SKM-1 (cell line): ENCODE measurements around the gene CHN1.

Source experiments
- DNase-seq: peaks from one replicate; lab custom pipeline; 2025; ENCODE audit not compliant: unreplicated experiment; lab: John Stamatoyannopoulos, UW

CHN1 gene

DNA sequence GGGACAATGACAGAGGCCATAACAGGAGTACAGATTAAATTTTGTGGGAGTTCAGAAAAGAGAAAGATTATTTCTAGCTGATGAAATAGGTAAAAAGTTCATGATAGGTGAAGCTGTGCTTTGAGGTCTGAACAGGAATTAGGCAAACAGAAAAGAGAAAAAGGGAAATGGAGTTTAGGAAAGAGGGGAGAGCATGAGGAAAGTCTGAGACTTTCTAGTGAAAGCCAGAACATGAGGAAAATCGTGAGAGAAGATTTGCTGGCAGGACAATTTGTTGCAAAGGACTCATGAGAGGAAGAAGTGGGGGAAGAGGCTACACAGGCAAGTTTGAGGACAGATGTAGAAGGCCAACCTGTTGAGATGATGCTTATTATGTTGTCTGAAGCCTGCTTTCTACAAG is 6.3 kb upstream of the CHN1 start:
- DNase-seq = no peak

DNA sequence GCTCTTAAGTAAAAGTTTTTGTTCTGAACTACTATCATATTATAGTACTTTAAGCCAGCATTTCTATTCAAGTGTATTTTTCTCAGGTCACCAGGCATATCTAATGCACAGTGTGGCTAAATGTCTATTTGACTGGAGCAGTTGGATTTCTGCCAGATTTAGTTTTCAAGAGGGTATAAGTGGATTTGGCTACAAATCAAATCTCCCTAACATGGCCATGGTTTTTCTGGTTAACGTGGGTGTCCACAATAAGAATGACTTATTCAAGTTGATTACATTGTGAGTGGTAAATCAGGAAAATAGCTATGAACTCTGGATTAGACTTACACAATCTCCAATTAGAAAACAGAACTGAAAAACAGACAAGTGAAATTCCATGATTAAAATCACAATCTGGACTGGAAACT is 5.7 kb upstream of the CHN1 start:
- no peak for DNase-seq

DNA sequence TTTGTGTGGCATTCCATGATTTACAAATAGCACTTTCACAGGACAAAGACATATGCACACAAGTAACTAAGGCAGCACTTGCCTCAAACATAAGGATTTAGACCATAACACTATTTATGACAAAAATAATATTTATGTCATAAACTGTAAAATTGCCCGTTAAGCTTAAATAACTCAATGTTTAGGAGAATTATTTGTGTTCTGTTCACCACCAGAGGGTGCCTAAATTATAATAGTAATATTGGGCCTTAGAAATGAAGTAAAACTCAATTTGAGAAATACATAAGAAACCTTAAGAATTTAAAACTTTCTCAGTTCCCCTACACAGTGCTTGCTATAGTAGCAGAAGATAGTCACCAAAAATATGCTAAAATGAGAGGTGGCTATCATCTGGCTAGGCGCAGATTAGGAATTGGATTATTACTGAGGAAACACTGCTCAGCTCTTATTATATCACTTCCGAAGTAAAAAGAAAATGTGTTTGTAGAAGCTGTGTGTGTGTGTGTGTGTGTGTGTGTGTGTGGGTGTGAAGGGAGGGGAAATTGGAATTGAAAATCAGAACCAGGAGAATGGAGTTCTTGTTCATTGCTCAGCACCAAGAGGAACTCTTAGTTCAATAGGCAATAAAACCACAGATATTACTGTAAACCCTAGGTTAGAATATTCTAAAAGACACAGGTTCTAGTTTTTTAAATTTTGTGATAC is 4.9 kb upstream of the CHN1 start:
- no peak for DNase-seq

- DNase-seq = no peak
These were observed 3.8 kb upstream of the CHN1 start for GRCh38 chr2:175008801-175009495.

DNA sequence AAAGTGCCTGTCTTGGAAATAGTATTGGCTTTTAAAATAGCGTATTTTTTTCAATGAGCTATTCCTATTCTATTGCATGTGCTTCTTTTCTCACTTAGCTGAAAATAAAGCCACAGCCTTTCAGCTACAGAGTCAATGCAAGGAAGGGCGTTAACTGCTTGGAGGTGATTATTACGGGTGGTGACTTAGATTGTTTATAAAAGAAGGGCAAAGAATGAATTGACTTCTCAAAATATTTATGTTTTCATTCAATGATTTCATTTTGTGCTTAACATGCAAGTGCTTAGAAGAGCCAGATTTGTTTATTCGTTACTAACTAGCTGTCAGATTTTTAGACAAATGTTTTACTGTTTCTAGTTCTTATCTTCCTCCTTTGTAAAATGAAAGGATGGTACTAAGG is 2.8 kb upstream of the CHN1 start:
- no peak for DNase-seq

DNA sequence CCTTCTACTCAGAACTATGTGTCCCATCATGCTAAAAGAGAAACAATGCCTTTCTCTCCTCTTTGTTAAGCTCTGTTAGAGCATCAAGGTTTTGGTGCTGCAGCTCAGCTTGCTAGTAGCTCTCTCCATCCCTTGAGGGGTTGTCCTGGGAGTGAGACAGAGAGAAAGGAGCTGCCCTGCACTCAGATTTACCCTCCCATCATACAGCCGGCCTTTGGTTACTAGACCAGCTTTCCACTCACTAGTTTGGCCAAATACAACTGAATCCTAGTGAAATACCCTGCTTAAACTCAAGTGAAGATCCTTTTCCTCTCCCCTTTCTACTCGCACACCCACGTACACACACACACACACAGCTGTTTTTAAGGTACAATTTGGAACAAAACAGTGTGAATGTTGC is 2.3 kb upstream of the CHN1 start:
- no peak for DNase-seq

- no peak for DNase-seq
These were observed 1.1 kb upstream of the CHN1 start for GRCh38 chr2:175006281-175006680.

GRCh38 chr2:175005733-175006264 is 618 bp upstream of the CHN1 start:
- no peak for DNase-seq

DNA sequence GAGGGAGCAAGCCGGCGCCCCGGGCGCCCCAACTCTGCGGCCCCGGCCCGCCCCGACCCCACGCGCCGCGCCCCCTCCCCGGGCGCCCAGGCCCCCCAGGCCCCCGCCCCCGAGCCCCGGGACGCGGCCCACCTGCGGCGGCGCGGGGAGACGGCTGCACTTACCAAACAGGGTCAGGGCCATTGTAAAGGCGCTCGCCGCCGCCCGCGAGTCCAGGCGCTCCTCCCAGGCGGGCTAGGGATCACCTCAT is 526 bp downstream of the CHN1 start:
- DNase-seq = no peak

- DNase-seq = no peak
These were observed 1.1 kb downstream of the CHN1 start for GRCh38 chr2:175003875-175004729.

GRCh38 chr2:175002547-175003274 is 2.5 kb downstream of the CHN1 start:
- DNase-seq = no peak

DNA sequence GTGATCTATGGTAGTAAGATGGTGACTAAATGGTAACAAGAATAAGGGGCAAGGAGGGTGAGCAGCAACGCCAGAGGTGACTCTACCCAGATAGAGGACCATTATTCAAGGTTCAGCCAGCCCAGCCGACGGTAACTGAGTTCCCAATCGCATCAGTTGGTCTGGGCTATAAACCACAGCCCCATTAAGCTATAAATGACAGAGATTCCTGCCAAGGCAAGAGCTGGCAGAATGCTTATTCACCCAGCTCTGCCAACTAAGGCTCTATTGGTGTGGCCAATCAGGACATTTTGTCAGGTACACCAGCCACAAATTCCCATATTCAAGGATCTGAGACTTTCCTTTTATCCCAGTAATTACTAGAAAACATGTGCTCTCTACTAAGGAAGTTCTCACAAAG is 3.6 kb downstream of the CHN1 start:
- no peak for DNase-seq

- no peak for DNase-seq
These were observed 8.1 kb downstream of the CHN1 start for GRCh38 chr2:174997110-174997509.

- no peak for DNase-seq
These were observed 8.6 kb downstream of the CHN1 start for GRCh38 chr2:174996622-174997021.

- DNase-seq = no peak
These were observed 10.8 kb downstream of the CHN1 start for GRCh38 chr2:174994381-174994780.

GRCh38 chr2:174992886-174993285 is 12.3 kb downstream of the CHN1 start:
- no peak for DNase-seq

GRCh38 chr2:174985614-174986013 is 19.6 kb downstream of the CHN1 start:
- DNase-seq = no peak

DNA sequence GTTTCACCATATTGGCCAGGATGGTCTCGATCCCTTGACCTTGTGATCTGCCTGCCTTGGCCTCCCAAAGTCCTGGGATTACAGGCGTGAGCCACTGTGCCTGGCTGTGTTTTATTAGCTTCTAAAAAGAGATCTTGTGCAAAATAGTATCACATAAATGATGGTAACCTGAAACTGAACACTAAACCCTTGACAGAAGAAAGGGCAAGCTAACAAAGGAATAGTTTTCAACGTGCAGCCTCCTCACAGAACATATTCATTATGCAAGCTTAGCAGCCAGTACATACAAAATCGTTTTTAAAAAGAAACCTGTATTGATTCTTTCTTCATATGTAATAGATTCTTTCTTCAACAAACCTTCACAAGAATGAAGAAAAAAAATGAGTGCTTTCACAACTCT is 20.6 kb downstream of the CHN1 start:
- no peak for DNase-seq

DNA sequence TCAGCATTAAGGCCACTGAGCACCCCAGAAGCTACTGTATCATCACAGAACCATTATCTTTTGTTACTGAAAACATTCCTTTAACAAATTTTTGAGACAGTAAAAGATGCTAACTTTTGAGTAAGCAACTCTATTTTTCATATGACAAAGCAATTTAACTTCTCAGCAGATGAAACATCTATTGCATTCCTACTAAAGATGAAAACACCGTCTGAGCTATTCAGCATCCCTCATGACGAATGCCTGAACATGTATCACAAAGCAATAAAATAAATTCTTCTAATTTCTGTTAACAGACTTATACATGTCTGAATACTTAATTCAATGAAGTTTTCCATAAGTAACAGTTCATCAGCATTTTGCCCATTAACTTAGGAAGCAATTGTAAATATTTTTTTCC is 23.9 kb downstream of the CHN1 start:
- no peak for DNase-seq

GRCh38 chr2:174979996-174980395 is 25.2 kb downstream of the CHN1 start:
- DNase-seq = no peak

GRCh38 chr2:174977364-174977763 is 27.8 kb downstream of the CHN1 start:
- DNase-seq = no peak
